NCI-H2107 treated with DMSO at 0.1 percent for 48 hours (cell line): ENCODE results near the gene WDR18.
"Not testable (repeated sequence)": the region's sequence is repeated elsewhere in the genome, so short reads cannot be mapped to it uniquely, and the experiment has no call there.

Experiments used
- DNase-seq: peaks from one replicate; lab custom pipeline; 2025; ENCODE audit not compliant: unreplicated experiment; lab: John Stamatoyannopoulos, UW

Gene WDR18

GRCh38 chr19:948842-949496 lies 35.2 kb upstream of the WDR18 start:
- no peak for DNase-seq

- no peak for DNase-seq
Observed at GRCh38 chr19:950352-951066, 33.6 kb upstream of the WDR18 start.

- DNase-seq: no peak
Observed at GRCh38 chr19:952049-952679, 32.0 kb upstream of the WDR18 start.

GRCh38 chr19:952680-953444 lies 31.3 kb upstream of the WDR18 start:
- DNase-seq: no peak

GRCh38 chr19:953445-954271 lies 30.5 kb upstream of the WDR18 start:
- no peak for DNase-seq

GRCh38 chr19:954272-954671 lies 29.9 kb upstream of the WDR18 start:
- DNase-seq: no peak

GRCh38 chr19:954672-955494 lies 29.3 kb upstream of the WDR18 start:
- no peak for DNase-seq

- DNase-seq: no peak
Observed at GRCh38 chr19:955803-956765, 28.1 kb upstream of the WDR18 start.

GRCh38 chr19:956766-957440 lies 27.2 kb upstream of the WDR18 start:
- DNase-seq: no peak

- not testable (repeated sequence) for DNase-seq
Observed at GRCh38 chr19:957578-957977, 26.6 kb upstream of the WDR18 start.

GRCh38 chr19:958967-959855 lies 24.9 kb upstream of the WDR18 start:
- no peak for DNase-seq

- no peak for DNase-seq
Observed at GRCh38 chr19:960020-960419, 24.1 kb upstream of the WDR18 start.

- DNase-seq: no peak
Observed at GRCh38 chr19:960601-960938, 23.6 kb upstream of the WDR18 start.

- DNase-seq: no peak
Observed at GRCh38 chr19:961866-962620, 22.1 kb upstream of the WDR18 start.

GRCh38 chr19:962683-963400 lies 21.3 kb upstream of the WDR18 start:
- no peak for DNase-seq

- no peak for DNase-seq
Observed at GRCh38 chr19:963486-963951, 20.6 kb upstream of the WDR18 start.
